IPS DF 6.9 (cell line): ENCODE measurements around the gene MAN2A2.

ENCODE experiments used
- DNase-seq: peaks from one replicate; pipeline ENCODE4 v3.0.0-alpha.2; 2013; ENCODE audit warnings: low read depth, low spot score
- H3K27ac ChIP-seq: one replicate; pipeline ENCODE4 v1.5.1; 2013; ENCODE audit warnings: low read length, control low read depth
- H3K27me3 ChIP-seq: 2 replicates; pipeline ENCODE4 v1.6.1; 2013; ENCODE audit warnings: mild to moderate bottlenecking, low read length; ENCODE audit not compliant: control insufficient read depth, insufficient read depth
- H3K36me3 ChIP-seq: 2 replicates; pipeline ENCODE4 v1.6.1; 2013; ENCODE audit warnings: low read length; ENCODE audit not compliant: control insufficient read depth, insufficient read depth
- H3K4me1 ChIP-seq: 2 replicates; pipeline ENCODE4 v1.6.1; 2013; ENCODE audit warnings: low read length; ENCODE audit not compliant: control insufficient read depth, insufficient read depth
- H3K4me3 ChIP-seq: 2 replicates; pipeline ENCODE4 v1.5.1; 2013; ENCODE audit warnings: mild to moderate bottlenecking, low read length
- H3K9me3 ChIP-seq: 2 replicates; pipeline ENCODE4 v1.6.1; 2013; ENCODE audit warnings: low read length, inconsistent platforms; ENCODE audit not compliant: control insufficient read depth, insufficient read depth
- WGBS: extraction: QIAGEN DNeasy Blood & Tissue Kit; methylation state at CpG from one replicate; pipeline ENCODE4 v1.1.7; 2013; ENCODE audit warnings: mixed read lengths, missing lambda C conversion rate; ENCODE audit not compliant: insufficient read length, insufficient coverage; 5-methylcytosine and 5-hydroxymethylcytosine counted together

Gene MAN2A2

GRCh38 chr15:90912770-90913075, 9.6 kb downstream of the MAN2A2 start:
- Histone ChIP-seq H3K27ac (no peak overlapping the region), H3K27me3 (no peaks in the 10 kb centered on the region), H3K36me3 (peaks cover 6% of the 10 kb centered on the region; the same call in 1 of the 2 replicates), H3K4me3 (no peak overlapping the region), H3K4me1 (no peaks in the 10 kb centered on the region; the same call in 1 of the 2 replicates), H3K9me3 (no peaks in the 10 kb centered on the region)
- WGBS, result no CpG with 5 or more reads among the region's 7 CpGs
- no peak for DNase-seq

- Histone ChIP-seq H3K36me3 (peaks cover 6% of the 10 kb centered on the region; the same call in 1 of the 2 replicates), H3K4me3 (no peak overlapping the region), H3K9me3 (no peaks in the 10 kb centered on the region), H3K27me3 (no peaks in the 10 kb centered on the region), H3K4me1 (no peaks in the 10 kb centered on the region; the same call in 1 of the 2 replicates), H3K27ac (no peak overlapping the region)
- WGBS, result no CpG with 5 or more reads among the region's 12 CpGs
- no peak for DNase-seq
Observed at GRCh38 chr15:90913398-90913944, 10.4 kb downstream of the MAN2A2 start.

GRCh38 chr15:90914305-90915080, 11.4 kb downstream of the MAN2A2 start:
- Histone ChIP-seq H3K9me3 (no peaks in the 10 kb centered on the region), H3K4me3 (no peak overlapping the region), H3K36me3 (peaks cover 6% of the 10 kb centered on the region; the same call in 1 of the 2 replicates), H3K27me3 (no peaks in the 10 kb centered on the region), H3K4me1 (no peaks in the 10 kb centered on the region; the same call in 1 of the 2 replicates), H3K27ac (no peak overlapping the region)
- WGBS, result no CpG with 5 or more reads among the region's 22 CpGs
- no peak for DNase-seq

- no peaks in the 10 kb centered on the region; the same call in 1 of the 2 replicates for H3K4me1 ChIP-seq
- DNase-seq, result no peak
- WGBS, result no CpG with 5 or more reads among the region's 7 CpGs
- H3K9me3 ChIP-seq, result no peaks in the 10 kb centered on the region
- H3K27me3 ChIP-seq, result no peaks in the 10 kb centered on the region
- H3K27ac ChIP-seq, result no peak overlapping the region
- H3K4me3 ChIP-seq, result no peak overlapping the region
- peaks cover 6% of the 10 kb centered on the region; the same call in 1 of the 2 replicates for H3K36me3 ChIP-seq
Observed at GRCh38 chr15:90915216-90915807, 12.2 kb downstream of the MAN2A2 start.

GRCh38 chr15:90915808-90916440, 12.8 kb downstream of the MAN2A2 start:
- WGBS, result no CpG with 5 or more reads among the region's 25 CpGs
- Histone ChIP-seq H3K4me1 (no peaks in the 10 kb centered on the region; the same call in 1 of the 2 replicates), H3K4me3 (no peak overlapping the region), H3K9me3 (no peaks in the 10 kb centered on the region), H3K36me3 (peaks cover 6% of the 10 kb centered on the region; the same call in 1 of the 2 replicates), H3K27me3 (no peaks in the 10 kb centered on the region), H3K27ac (no peak overlapping the region)
- DNase-seq, result no peak

GRCh38 chr15:90916461-90916860, 13.4 kb downstream of the MAN2A2 start:
- Histone ChIP-seq H3K4me1 (no peaks in the 10 kb centered on the region), H3K27me3 (no peaks in the 10 kb centered on the region), H3K4me3 (no peak overlapping the region), H3K9me3 (no peaks in the 10 kb centered on the region), H3K36me3 (peaks cover under 1% of the 10 kb centered on the region; the same call in 1 of the 2 replicates), H3K27ac (no peak overlapping the region)
- WGBS, result no CpG with 5 or more reads among the region's 11 CpGs
- DNase-seq, result no peak

- Histone ChIP-seq H3K27me3 (no peaks in the 10 kb centered on the region), H3K36me3 (no peaks in the 10 kb centered on the region), H3K4me1 (no peaks in the 10 kb centered on the region), H3K27ac (no peak overlapping the region), H3K4me3 (no peak overlapping the region), H3K9me3 (no peaks in the 10 kb centered on the region)
- no peak for DNase-seq
- no CpG with 5 or more reads among the region's 12 CpGs for WGBS
Observed at GRCh38 chr15:90917569-90917968, 14.5 kb downstream of the MAN2A2 start.

GRCh38 chr15:90918034-90918788, 15.1 kb downstream of the MAN2A2 start:
- DNase-seq, result no peak
- no CpG with 5 or more reads among the region's 23 CpGs for WGBS
- Histone ChIP-seq H3K36me3 (no peaks in the 10 kb centered on the region), H3K4me1 (no peaks in the 10 kb centered on the region), H3K27me3 (no peaks in the 10 kb centered on the region), H3K4me3 (no peak overlapping the region), H3K9me3 (no peaks in the 10 kb centered on the region), H3K27ac (no peak overlapping the region)

GRCh38 chr15:90918835-90919234, 15.7 kb downstream of the MAN2A2 start:
- no peak for DNase-seq
- Histone ChIP-seq H3K27me3 (no peaks in the 10 kb centered on the region), H3K9me3 (no peaks in the 10 kb centered on the region), H3K4me3 (no peak overlapping the region), H3K27ac (no peak overlapping the region), H3K36me3 (no peaks in the 10 kb centered on the region), H3K4me1 (no peaks in the 10 kb centered on the region)
- WGBS, result no CpG with 5 or more reads among the region's 6 CpGs

- Histone ChIP-seq H3K4me3 (no peak overlapping the region), H3K4me1 (no peaks in the 10 kb centered on the region), H3K9me3 (no peaks in the 10 kb centered on the region), H3K27me3 (no peaks in the 10 kb centered on the region), H3K36me3 (no peaks in the 10 kb centered on the region), H3K27ac (no peak overlapping the region)
- DNase-seq, result no peak
- no CpG with 5 or more reads among the region's 4 CpGs for WGBS
Observed at GRCh38 chr15:90921887-90922286, 18.8 kb downstream of the MAN2A2 start.
